CD4-positive, alpha-beta T cell treated with Interleukin-4 for 4 hours (primary cell): ENCODE data around the gene B3GNT7.
"Not testable (repeated sequence)": the region's sequence is repeated elsewhere in the genome, so short reads cannot be mapped to it uniquely, and the experiment has no call there.

Experiments used
- DNase-seq: peaks from one replicate; pipeline ENCODE4 v3.0.0-alpha.2; 2020

Gene B3GNT7

DNA sequence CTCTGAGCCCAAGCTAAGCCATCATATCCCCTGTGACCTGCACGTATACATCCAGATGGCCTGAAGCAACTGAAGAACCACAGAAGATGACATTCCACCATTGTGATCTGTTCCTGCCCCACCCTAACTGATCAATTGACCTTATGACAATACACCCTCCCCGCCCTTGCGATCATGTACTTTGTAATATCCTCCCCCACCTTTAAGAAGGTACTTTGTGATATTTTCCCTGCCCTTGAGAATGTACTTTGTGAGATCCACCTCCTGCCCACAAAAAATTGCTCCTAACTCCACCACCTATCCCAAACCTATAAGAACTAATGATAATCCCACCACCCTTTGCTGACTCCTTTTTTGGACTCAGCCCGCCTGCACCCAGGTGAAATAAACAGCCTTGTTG lies 34.9 kb downstream of the B3GNT7 start:
- DNase-seq = not testable (repeated sequence)

DNA sequence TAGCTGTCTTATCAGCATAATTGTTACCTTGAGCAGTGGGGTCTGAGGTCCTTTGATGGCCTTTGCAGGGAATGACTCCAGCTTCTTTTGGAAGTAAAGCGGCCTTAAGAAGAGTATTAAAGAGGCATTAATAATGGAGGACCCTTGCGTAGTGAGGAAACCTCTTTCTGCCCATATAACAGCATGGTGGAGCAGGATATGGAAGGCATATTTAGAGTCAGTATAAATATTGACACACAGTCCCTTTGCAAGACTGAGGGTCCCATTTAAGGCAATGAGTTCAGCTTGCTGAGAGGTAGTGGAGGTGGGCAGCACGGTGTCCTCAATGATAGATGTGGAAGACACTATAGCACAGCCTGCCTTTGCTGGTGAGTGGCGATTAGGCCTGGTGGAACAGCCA lies 36.1 kb downstream of the B3GNT7 start:
- no peak for DNase-seq

DNA sequence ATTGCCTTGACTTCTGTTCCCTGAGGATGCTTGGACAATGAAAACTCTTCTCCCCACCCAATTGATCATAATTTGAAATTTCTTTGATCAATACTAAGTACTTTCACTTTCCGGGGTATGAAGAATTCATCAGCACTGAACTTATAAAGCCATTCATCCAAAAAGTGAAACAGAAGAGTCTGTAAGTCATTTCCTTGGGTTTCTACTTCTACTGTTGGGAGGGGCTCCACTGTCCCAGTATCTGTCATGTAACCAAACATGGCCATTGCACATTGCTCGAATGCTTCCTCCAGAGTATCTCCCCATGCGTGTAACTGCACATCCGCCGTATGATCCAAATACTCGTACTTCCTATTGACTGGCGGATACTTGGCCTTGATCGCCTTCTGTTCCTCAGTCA lies 38.5 kb downstream of the B3GNT7 start:
- DNase-seq = no peak

DNA sequence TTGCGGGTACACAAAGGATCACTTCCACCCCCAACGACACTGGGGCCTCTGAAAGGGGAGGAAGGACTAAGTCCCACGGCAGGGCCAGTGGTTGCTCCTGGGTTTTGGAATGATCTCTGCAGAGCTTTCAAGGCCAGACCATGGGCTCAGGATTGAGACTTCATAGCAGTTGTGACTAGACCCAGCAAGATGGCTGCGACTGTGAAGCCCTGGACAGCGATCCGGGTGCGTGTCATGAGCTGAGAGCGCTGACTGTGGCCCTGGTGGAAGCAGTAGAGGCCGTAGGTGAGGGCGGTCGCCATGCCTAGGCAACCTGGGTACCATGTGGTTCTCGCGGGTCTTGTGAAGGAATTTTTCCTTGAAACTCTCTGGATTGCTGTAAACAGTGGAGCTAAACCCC lies 41.4 kb downstream of the B3GNT7 start:
- DNase-seq = no peak

DNA sequence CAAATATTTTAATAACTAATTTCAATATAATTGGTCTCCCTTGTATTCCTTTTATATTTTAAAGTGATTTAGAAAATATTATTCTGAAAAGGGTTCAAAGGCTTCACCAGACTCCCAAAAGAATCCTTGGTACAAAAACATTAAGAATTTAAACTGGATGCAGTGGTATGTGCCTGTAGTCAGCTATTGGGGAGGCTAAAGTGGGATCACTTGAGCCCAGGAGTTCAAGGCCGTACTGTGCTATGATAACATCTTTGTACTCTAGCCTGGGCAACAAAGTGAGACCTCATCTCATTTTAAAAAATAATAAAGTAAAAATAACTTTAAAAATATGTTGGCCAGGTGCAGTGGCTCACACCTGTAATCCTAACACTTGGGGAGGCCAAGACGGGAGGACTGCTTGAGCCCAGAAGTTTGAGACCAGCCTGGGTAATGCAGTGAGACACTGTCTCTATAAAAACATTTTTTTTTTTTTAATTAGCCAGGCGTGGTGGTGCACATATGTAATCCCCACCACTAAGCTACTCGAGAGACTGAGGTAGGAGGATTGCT lies 54.1 kb downstream of the B3GNT7 start:
- DNase-seq = no peak

DNA sequence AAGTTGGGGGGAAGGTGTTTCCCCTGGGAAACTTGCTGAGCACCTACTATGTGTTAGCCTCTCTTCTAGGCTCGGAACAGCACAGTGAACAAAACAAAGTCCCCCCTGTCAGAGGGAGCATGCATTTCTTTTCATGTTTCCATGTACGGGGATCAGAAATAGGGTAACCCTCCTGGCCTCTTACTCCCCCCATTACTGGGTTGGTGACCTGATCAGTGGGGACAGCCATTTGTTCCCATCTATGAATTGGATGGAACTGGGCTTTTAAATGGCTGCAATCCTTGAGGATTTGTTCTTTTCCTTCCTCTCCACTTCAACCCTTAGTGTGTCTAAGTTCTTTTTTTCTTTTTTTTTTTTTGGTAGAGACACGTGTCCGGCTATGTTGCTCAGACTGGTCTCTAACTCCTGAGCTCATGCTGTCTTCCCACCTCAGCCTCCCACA lies 55.1 kb downstream of the B3GNT7 start:
- DNase-seq = no peak
